Measurements from ENCODE around the gene USP9X.

DNA sequence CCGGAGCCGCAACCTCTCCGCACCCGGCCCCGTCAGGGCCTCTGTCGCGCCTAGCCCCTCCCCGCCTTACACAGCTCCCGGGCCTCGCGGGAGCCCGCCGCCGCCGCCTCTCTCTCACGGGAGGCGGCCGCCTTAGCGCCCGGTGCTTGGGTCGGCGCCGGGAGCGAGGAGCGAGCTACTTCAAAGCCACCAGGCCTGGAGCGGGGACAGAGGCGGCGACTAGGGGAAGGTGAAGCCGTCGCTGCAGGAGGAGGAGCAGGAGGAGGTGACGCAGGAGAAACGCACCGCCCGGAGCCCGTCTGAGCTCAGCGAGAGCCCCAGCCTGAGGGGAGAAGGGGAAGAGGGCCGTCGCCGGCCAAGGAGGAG, 250 bp downstream of the USP9X start:
- no peak for TF ChIP-seq RAD21 (IDR thresholded peaks at IDR 0.05; ENCODE audit: low read depth)
- no peak for TF ChIP-seq TAF1 (IDR thresholded peaks at IDR 0.05; ENCODE audit: low read depth)

All from Ishikawa (cell line).